Pancreas (tissue), 10 donors: ENCODE measurements around the gene TBC1D3I. TPM values are rescaled to one million over a fixed set of nuclear protein-coding genes. Genes with fewer than 3 reads are reported as not detected.
A peak's percentile ranks its signal among the peaks of the same experiment; 100 is the strongest.
"Not testable (repeated sequence)": the region's sequence is repeated elsewhere in the genome, so short reads cannot be mapped to it uniquely, and the experiment has no call there.

Experiments used
- ATAC-seq, 4 donors: fragments of 200-7000 bp; cut with Tn5 transposase; one replicate each; pipeline versions ENCODE4 v1.8.0 to v1.9.1; 2020; ENCODE audit warnings: mild to moderate bottlenecking in 4 of 4, moderate library complexity in 4 of 4
- DNase-seq, 6 donors: peaks; one replicate each; pipeline ENCODE4 v3.0.0-alpha.2; 2020
- FAIRE-seq: peaks from 2 replicates; lab custom pipeline; 2012; peaks lifted over from hg19 to GRCh38; lab: Jason Lieb, UNC
- H3K27ac ChIP-seq, 4 donors: fragments of 200-600 bp; sonication (generic); 1 replicate in 3 of 4; 2 replicates in 1 of 4; pipeline versions ENCODE4 v1.5.0 to v1.8.0; 2020
- H3K27me3 ChIP-seq, 4 donors: fragments of 200-600 bp; one replicate each; pipeline ENCODE4 v1.8.0; 2021
- H3K36me3 ChIP-seq, 3 donors: fragments of 200-600 bp; sonication (generic) in 1 of 3; one replicate each; pipeline versions ENCODE4 v1.5.0 to v1.8.0; 2020 to 2021
- H3K4me1 ChIP-seq, 3 donors: fragments of 200-600 bp; one replicate each; pipeline ENCODE4 v1.8.0; 2021
- H3K4me3 ChIP-seq, 4 donors: fragments of 200-600 bp; sonication (generic) in 2 of 4; one replicate each; pipeline versions ENCODE4 v1.5.0 to v1.8.0; 2020 to 2021
- H3K9me3 ChIP-seq, 4 donors: fragments of 200-600 bp; one replicate each; pipeline ENCODE4 v1.8.0; 2021
- CTCF ChIP-seq, 4 donors: fragments of 200-600 bp; sonication (generic) in 3 of 4; IDR thresholded peaks; one replicate each; pipeline versions ENCODE4 v1.5.0 to v1.8.0; 2021; ENCODE audit warnings: antibody characterized with exemption in 4 of 4
- WGBS, 2 donors: extraction: QIAGEN DNeasy Blood & Tissue Kit; methylation state at CpG; one replicate each; pipeline ENCODE4 v1.1.7; 2013; 5-methylcytosine and 5-hydroxymethylcytosine counted together
- intact Hi-C, 3 donors: fragments of 100-400 bp; cut with DNase I; formaldehyde crosslinking; loops; one replicate each; pipeline versions ENCODE4 v1.11.1 to v1.14.2; 2022
- polyA plus RNA-seq, 2 donors: library from polyadenylated mRNA; stranded (reverse); fragments of 200-250 nt; gene quantifications; one replicate each; pipeline ENCODE4 v1.2.3, GENCODE V29; 2013
- total RNA-seq, 6 donors: library from RNA; stranded (reverse); fragmentation: NEBNext Ultra II Directional in 4 of 6; extraction: Animal tissue kit (Norgen Biotek cat#: 25700) in 4 of 6; gene quantifications; one replicate each; pipeline versions ENCODE4 v1.2.1 to v1.2.4, GENCODE V29; 2021 to 2023
- donor health status: healthy with polysubstance abuse.
- donor health status: DM: no; HTN: no; CAD: no; lungs with moderate emphysema.
- donor health status: DM: no; HTN: no; CAD: no.
- donor health status: control.
- donor health status: control.
- donor health status: Bipolar disorder and iron deficiency.
- donor health status: DM: yes; HTN: yes; CAD: no.
- donor health status: DM: no; HTN: no; CAD: no.
- donor health status: DM: no; HTN: no; CAD: no.
- donor health status: DM: yes; HTN: yes; CAD: no.

Gene TBC1D3I
- total and polyA plus RNA-seq, 8 donors = 0.09 to 0.55 (median 0.28) TPM; not detected in 1

DNA sequence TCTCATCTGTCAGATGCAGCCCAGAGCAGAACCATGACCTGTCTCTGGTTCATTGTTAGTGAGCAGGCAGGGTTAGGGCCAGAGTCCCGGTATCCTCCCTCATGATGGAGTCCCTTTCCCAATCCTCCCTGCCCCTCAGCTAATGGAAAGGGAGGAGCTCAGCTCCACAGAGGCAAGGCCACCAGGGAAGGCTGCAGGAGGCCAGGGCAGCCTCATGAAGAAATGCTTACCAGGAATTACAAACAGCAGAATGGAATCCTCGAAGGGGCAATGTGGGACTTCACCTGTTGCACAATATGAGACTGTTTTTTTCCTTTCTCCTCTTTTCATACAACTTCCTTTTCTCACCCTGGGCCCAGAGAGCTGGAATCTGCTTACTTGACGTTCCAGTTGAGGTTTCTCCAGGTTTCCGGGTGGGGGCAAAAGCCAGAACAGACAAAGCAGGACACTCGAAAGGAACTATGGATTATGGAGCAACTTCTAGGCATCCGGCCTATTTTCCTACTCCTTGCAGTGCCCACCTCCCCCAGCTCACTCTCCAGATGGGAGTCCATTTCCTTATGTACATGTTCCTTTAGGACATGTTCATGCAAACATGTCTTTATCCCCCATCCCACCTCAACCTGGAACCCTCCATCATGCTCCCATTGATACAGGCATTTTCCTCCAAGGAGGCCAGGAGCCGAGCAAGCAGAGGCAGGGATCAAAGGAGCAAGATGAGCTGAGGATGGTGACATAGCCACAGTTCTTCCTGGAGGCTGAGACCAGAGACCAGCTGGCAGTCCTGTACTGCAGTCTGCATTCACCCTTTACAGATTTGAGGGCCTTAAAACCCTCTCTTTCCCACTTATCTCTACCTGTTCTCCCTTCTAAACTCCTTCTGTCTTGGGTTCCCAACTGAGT is 48.7 kb downstream of the TBC1D3I start:
- H3K9me3 ChIP-seq, ATAC-seq, intact Hi-C loops, H3K36me3 ChIP-seq, H3K27ac ChIP-seq, H3K4me1 ChIP-seq, H3K27me3 ChIP-seq, DNase-seq, H3K4me3 ChIP-seq, FAIRE-seq: not testable (repeated sequence)
- 72% methylated on average over 7 of the region's 7 CpGs for WGBS, 2 donors

DNA sequence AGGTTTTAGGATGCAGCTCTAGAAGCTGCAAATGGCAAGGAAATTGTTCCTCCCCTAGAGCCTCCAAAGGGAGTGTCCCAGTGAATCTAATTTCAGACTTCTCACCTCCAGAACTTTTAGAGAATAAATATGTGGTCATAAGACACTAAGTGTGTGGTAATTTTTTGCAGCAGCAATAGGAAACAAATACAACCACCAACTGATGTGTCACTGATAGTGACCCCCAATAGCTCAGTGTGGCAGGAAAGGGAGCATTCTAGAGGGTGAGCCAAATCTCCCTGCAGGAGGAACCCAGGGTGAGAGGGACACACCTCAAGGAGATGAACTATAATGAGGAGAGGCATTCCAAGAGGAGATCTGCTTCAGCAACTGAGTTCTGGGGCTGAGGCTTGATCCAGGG is 49.5 kb downstream of the TBC1D3I start:
- intact Hi-C loops = no loop called here
- no peaks in the 10 kb centered on the region for H3K36me3 ChIP-seq
- no peak for DNase-seq
- no peak for FAIRE-seq
- H3K9me3 ChIP-seq = no peaks in the 10 kb centered on the region
- TF ChIP-seq CTCF (IDR thresholded peaks at IDR 0.05) = no peak
- ATAC-seq = no peak
- no peak overlapping the region for H3K4me3 ChIP-seq
- H3K27ac ChIP-seq = no peak overlapping the region
- H3K27me3 ChIP-seq = no peaks in the 10 kb centered on the region
- no peaks in the 10 kb centered on the region for H3K4me1 ChIP-seq

DNA sequence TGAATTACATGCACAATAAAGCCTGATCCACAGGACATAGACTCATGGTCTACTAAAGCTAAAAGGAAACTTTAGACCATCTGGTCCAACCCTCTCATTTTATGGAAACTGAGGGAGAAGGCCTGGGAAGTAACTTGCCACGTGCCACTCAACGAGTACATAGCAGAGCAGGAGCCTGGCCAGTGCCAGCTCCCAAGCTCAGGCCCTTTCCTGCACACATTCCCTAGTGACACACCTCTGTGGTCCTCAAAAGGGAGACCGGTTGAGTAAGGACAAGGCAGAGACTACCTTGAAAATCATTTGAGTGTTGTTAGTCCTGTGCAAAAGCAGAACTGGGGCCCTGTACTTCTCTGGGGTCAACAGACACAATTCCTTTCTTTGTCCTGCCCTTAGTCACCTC is 50.7 kb downstream of the TBC1D3I start:
- Histone ChIP-seq H3K9me3 (no peaks in the 10 kb centered on the region), H3K27ac (no peak overlapping the region), H3K4me1 (no peaks in the 10 kb centered on the region), H3K36me3 (no peaks in the 10 kb centered on the region), H3K4me3 (no peak overlapping the region), H3K27me3 (no peaks in the 10 kb centered on the region)
- FAIRE-seq = no peak
- no peak for ATAC-seq
- no peak for TF ChIP-seq CTCF (IDR thresholded peaks at IDR 0.05)
- DNase-seq = no peak
- intact Hi-C loops = no loop called here
- 49 to 56% methylated on average over 3 of the region's 3 CpGs for WGBS, 2 donors

DNA sequence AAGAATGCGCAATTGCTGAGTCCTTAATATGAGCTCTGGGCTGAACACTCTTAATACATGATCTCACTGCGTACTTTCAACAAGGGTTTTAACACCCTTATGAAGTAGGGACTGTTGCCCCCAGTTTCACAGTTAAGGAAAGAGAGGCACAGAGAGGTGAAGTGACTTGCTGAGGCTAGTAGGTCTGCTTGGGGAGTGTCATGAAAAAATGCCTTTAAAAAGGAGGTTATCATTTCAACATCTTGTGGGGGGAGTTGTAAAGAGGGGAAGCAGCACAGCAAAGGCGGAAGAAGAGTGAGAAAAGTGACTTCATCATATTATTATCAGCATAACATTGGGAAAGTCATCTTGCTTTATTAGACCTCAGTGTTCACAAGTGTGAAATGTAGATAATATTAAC is 51.4 kb downstream of the TBC1D3I start:
- no peak for TF ChIP-seq CTCF (IDR thresholded peaks at IDR 0.05)
- 79 to 85% methylated on average over 3 of the region's 3 CpGs for WGBS, 2 donors
- ATAC-seq (no peak), DNase-seq (no peak), FAIRE-seq (no peak)
- H3K27ac ChIP-seq = no peak overlapping the region
- H3K4me1 ChIP-seq = no peaks in the 10 kb centered on the region
- H3K4me3 ChIP-seq = no peak overlapping the region
- intact Hi-C loops = no loop called here
- no peaks in the 10 kb centered on the region for H3K9me3 ChIP-seq
- no peaks in the 10 kb centered on the region for H3K27me3 ChIP-seq
- H3K36me3 ChIP-seq = no peaks in the 10 kb centered on the region

DNA sequence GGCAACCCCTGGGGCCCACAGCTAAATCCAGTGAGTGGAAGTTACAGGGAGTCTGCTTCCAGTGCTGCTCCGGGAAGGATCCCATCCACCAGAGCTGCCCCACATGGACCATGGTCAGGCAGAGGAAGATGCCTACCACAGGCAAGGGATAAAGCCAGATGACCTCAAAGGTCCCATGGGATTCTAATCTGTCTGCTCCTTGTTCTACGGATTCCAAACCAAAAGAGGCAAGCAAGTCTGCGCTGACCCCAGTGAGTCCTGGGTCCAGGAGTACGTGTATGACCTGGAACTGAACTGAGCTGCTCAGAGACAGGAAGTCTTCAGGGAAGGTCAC is 52.1 kb downstream of the TBC1D3I start:
- no peak for FAIRE-seq

GRCh38 chr17:36211484-36212271 is 52.7 kb downstream of the TBC1D3I start:
- WGBS, 2 donors = 42 to 55% methylated on average over 7 to 8 of the region's 10 CpGs
- H3K4me3 ChIP-seq, H3K27me3 ChIP-seq, H3K27ac ChIP-seq, FAIRE-seq, H3K36me3 ChIP-seq, H3K9me3 ChIP-seq, H3K4me1 ChIP-seq, DNase-seq, intact Hi-C loops: not testable (repeated sequence)
- ATAC-seq = peak in 2 of 4 donors; percentile 36 to 43

More for the DNA sequence above, 52.1 kb downstream of the TBC1D3I start:
- Histone ChIP-seq H3K4me3 (no peak overlapping the region), H3K36me3 (no peaks in the 10 kb centered on the region), H3K9me3 (no peaks in the 10 kb centered on the region), H3K27ac (no peak overlapping the region), H3K4me1 (no peaks in the 10 kb centered on the region), H3K27me3 (no peaks in the 10 kb centered on the region)
- 33 to 37% methylated on average over 4 of the region's 4 CpGs for WGBS, 2 donors
- DNase-seq = no peak
- no peak for TF ChIP-seq CTCF (IDR thresholded peaks at IDR 0.05)
- ATAC-seq = no peak
- intact Hi-C loops = no loop called here

DNA sequence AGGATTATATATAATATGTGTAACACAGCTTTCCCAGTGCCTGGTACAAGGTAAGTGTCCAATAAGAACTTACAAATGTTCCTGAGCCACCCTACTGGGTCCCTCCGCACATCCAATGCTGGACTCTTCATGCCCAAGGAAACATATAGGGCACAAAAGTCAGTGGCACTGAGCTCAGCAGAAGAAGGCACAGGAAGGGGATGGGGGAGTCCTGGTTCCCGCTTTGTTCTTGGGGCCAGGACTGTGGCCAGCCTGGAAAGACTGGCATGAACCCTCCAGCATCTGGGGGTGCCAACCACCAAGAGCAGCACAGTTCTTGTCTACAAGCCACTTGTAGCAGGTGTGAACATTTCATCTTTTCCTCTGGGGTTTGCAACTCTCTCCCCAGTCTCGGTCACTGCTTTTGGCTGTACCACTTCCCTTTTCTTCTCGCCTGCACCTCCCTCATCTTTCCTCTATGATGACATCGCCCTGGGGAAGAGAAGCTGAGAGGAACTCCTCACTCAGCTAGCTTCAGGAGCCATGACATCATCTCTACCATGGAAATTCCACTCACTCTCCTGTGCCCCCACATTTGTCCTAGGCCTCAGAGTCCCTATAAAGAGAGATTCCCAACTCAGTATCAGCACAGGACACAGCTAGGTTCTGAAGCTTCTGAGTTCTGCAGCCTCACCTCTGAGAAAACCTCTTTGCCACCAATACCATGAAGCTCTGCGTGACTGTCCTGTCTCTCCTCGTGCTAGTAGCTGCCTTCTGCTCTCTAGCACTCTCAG is 53.7 kb downstream of the TBC1D3I start, which contains the start of gene CCL4L2:
Gene CCL4L2, plus strand, starts transcription at position 625 of the 773 bp plus-strand sequence.
- H3K9me3 ChIP-seq, intact Hi-C loops, H3K4me1 ChIP-seq, H3K27me3 ChIP-seq, H3K36me3 ChIP-seq, H3K27ac ChIP-seq, H3K4me3 ChIP-seq, DNase-seq, FAIRE-seq: not testable (repeated sequence)
- ATAC-seq = peak in 2 of 4 donors; percentile 70 to 80
- WGBS, 2 donors = 73 to 74% methylated on average over 7 of the region's 7 CpGs
